HepG2 (cell line): ENCODE results near the gene PNKD. TPM values are rescaled to one million over a fixed set of nuclear protein-coding genes. Genes with fewer than 3 reads are reported as not detected.

ENCODE experiments used
- ATAC-seq: fragments of 200-7000 bp; cut with Tn5 transposase; 3 replicates; pipeline ENCODE4 v1.9.1; 2020; ENCODE audit warnings: mild to moderate bottlenecking, moderate library complexity
- BruUV-seq: library from RNA; stranded (reverse); fragments of 400-500 nt; replicated peaks from 2 replicates; lab custom pipeline; 2021; lab: Mats Ljungman, UMichigan
- CTCF ChIA-PET: fragments of 300-600 bp; formaldehyde crosslinking; extraction: SDS; loops from one replicate; lab custom pipeline; 2021; ENCODE audit warnings: low total read pairs, inconsistent platforms, low intra/inter-chr PET ratio; lab: Yijun Ruan, JAX
- POLR2A ChIA-PET: fragments of 350-600 bp; sonication (Branson Sonifier 250); formaldehyde crosslinking; loops from one replicate; lab custom pipeline; 2020; ENCODE audit warnings: antibody characterized with exemption, inconsistent platforms; lab: Yijun Ruan, JAX
- DNase-seq: peaks from one replicate; pipeline ENCODE4 v3.0.0-alpha.2; 2015; ENCODE audit warnings: low spot score
- FAIRE-seq: peaks from 3 replicates; lab custom pipeline; 2011; peaks lifted over from hg19 to GRCh38; lab: Jason Lieb, UNC
- H2AFZ ChIP-seq: one replicate; pipeline ENCODE4 v1.6.1; 2011; ENCODE audit warnings: low read length, inconsistent platforms
- H3K27ac ChIP-seq: fragments of 300-600 bp; 3 replicates; pipeline ENCODE4 v1.8.0; 2011; ENCODE audit warnings: mixed run types, mild to moderate bottlenecking, mixed read lengths, low read length, inconsistent platforms; ENCODE audit not compliant: insufficient read depth; ENCODE audit errors: extremely low read length
- H3K27me3 ChIP-seq, 2 experiments: fragments of 200-600 bp in 1 of 2; 2 replicates in 1 of 2; 3 replicates in 1 of 2; pipeline versions ENCODE4 v1.6.0 to v1.8.0; 2011; ENCODE audit warnings: low read length in 2 of 2, mild to moderate bottlenecking in 2 of 2, moderate library complexity in 2 of 2, inconsistent platforms in 1 of 2; ENCODE audit not compliant: insufficient read depth in 2 of 2, control insufficient read depth in 1 of 2
- H3K36me3 ChIP-seq, 2 experiments: fragments of 200-600 bp in 1 of 2; replicated peaks in 1 of 2; 2 replicates in 1 of 2; 3 replicates in 1 of 2; pipeline versions ENCODE4 v1.5.1 to v1.8.0; 2011; ENCODE audit warnings: low read length in 2 of 2, inconsistent platforms in 1 of 2; ENCODE audit not compliant: insufficient read depth in 2 of 2, control insufficient read depth in 1 of 2
- H3K4me1 ChIP-seq: 2 replicates; pipeline ENCODE4 v1.5.1; 2012; ENCODE audit warnings: low read length, inconsistent platforms; ENCODE audit not compliant: insufficient read depth
- H3K4me2 ChIP-seq: 2 replicates; pipeline ENCODE4 v1.6.0; 2011; ENCODE audit warnings: low read depth, low read length, inconsistent platforms
- H3K4me3 ChIP-seq, 3 experiments: fragments of 200-600 bp in 1 of 3; sonication (generic), shearing (Covaris generic) in 1 of 3; replicated peaks in 1 of 3; 2 replicates each; pipeline ENCODE4 v1.5.1; 2011 to 2016; ENCODE audit warnings: low read length in 3 of 3, inconsistent platforms in 2 of 3, low read depth in 2 of 3, mild to moderate bottlenecking in 2 of 3, control low read depth in 1 of 3, mixed read lengths in 1 of 3; ENCODE audit not compliant: insufficient read depth in 1 of 3
- H3K79me2 ChIP-seq: one replicate; pipeline ENCODE4 v1.6.1; 2011; ENCODE audit warnings: low read length, inconsistent platforms; ENCODE audit not compliant: insufficient read depth
- H3K9ac ChIP-seq: 2 replicates; pipeline ENCODE4 v1.6.0; 2011; ENCODE audit warnings: mild to moderate bottlenecking, low read depth, low read length, inconsistent platforms; ENCODE audit not compliant: insufficient read depth
- H3K9me3 ChIP-seq: 2 replicates; pipeline ENCODE4 v1.5.1; 2012; ENCODE audit warnings: mild to moderate bottlenecking, low read length
- H4K20me1 ChIP-seq: 2 replicates; pipeline ENCODE4 v1.6.0; 2011; ENCODE audit warnings: inconsistent platforms, mild to moderate bottlenecking, low read length, moderate library complexity; ENCODE audit not compliant: insufficient read depth
- ARNT ChIP-seq: fragments of 450-650 bp; IDR thresholded peaks from 2 replicates; pipeline ENCODE4 v1.6.1; 2017
- CEBPG ChIP-seq: IDR thresholded peaks from 2 replicates; pipeline ENCODE4 v1.6.1; 2016
- CREB1 ChIP-seq, 2 experiments: fragments of 450-650 bp in 1 of 2; IDR thresholded peaks; 2 replicates each; pipeline ENCODE4 v1.6.1; 2016 to 2017; ENCODE audit warnings: control low read depth in 1 of 2, mild to moderate bottlenecking in 1 of 2, missing compliant biosample characterization in 1 of 2, missing genetic modification characterization in 1 of 2
- HES4 ChIP-seq: sonication (generic); formaldehyde crosslinking; IDR thresholded peaks from 2 replicates; pipeline ENCODE4 v1.9.0; 2021; ENCODE audit warnings: mild to moderate bottlenecking, missing genetic modification reagents, borderline replicate concordance
- HNF4G ChIP-seq, 2 experiments: sonication (generic) in 1 of 2; formaldehyde crosslinking in 1 of 2; IDR thresholded peaks; 2 replicates each; pipeline versions ENCODE4 v1.4.0 to v1.6.1; 2011 to 2020; ENCODE audit warnings: borderline replicate concordance in 2 of 2, low read depth in 2 of 2, mild to moderate bottlenecking in 2 of 2, low read length in 1 of 2, missing genetic modification reagents in 1 of 2, moderate library complexity in 1 of 2
- HNRNPLL ChIP-seq: fragments of 200-400 bp; formaldehyde crosslinking; IDR thresholded peaks from 2 replicates; pipeline ENCODE4 v1.6.1; 2017; ENCODE audit warnings: mild to moderate bottlenecking, low read depth, low read length; ENCODE audit not compliant: poor library complexity, severe bottlenecking
- HOXA7 ChIP-seq: sonication (generic); formaldehyde crosslinking; IDR thresholded peaks from 2 replicates; pipeline ENCODE4 v1.8.1; 2022; ENCODE audit warnings: mild to moderate bottlenecking, missing genetic modification reagents, moderate library complexity
- MAFF ChIP-seq: IDR thresholded peaks from 2 replicates; pipeline ENCODE4 v1.6.1; 2011; ENCODE audit warnings: low read depth, low read length, improper control_type of control experiment
- MAFK ChIP-seq, 2 experiments: IDR thresholded peaks in 1 of 2; conservative IDR thresholded peaks in 1 of 2; 2 replicates each; pipeline ENCODE4 v1.6.1; 2011; ENCODE audit warnings: improper control_type of control experiment in 2 of 2, low read length in 2 of 2
- NCOR1 ChIP-seq: fragments of 200-600 bp; sonication (generic); IDR thresholded peaks from 2 replicates; pipeline ENCODE4 v1.7.0; 2017; ENCODE audit warnings: antibody characterized with exemption, low read length, borderline replicate concordance
- PAF1 ChIP-seq: IDR thresholded peaks from 2 replicates; pipeline ENCODE4 v1.6.1; 2016; ENCODE audit warnings: missing genetic modification reagents, missing compliant biosample characterization
- PITX1 ChIP-seq: sonication (generic); formaldehyde crosslinking; IDR thresholded peaks from 2 replicates; pipeline ENCODE4 v1.5.1; 2020; ENCODE audit warnings: mild to moderate bottlenecking, missing genetic modification reagents
- PPARG ChIP-seq: conservative IDR thresholded peaks from 2 replicates; pipeline ENCODE4 v1.6.1; 2016; ENCODE audit warnings: missing biosample characterization, missing genetic modification reagents
- REPIN1 ChIP-seq: sonication (generic); formaldehyde crosslinking; IDR thresholded peaks from 2 replicates; pipeline ENCODE4 v1.8.0; 2022; ENCODE audit warnings: missing genetic modification reagents, low read depth, mild to moderate bottlenecking, borderline replicate concordance
- SP2 ChIP-seq: sonication (generic); formaldehyde crosslinking; IDR thresholded peaks from 2 replicates; pipeline ENCODE4 v1.5.1; 2020; ENCODE audit warnings: mild to moderate bottlenecking, missing genetic modification reagents
- ZNF382 ChIP-seq: sonication (generic); formaldehyde crosslinking; IDR thresholded peaks from 2 replicates; pipeline ENCODE4 v1.5.0; 2020; ENCODE audit warnings: missing genetic modification reagents, mild to moderate bottlenecking, borderline replicate concordance
- ZNF674 ChIP-seq: sonication (generic); formaldehyde crosslinking; IDR thresholded peaks from 2 replicates; pipeline ENCODE4 v1.5.0; 2020; ENCODE audit warnings: low read depth, mild to moderate bottlenecking, missing genetic modification reagents
- WGBS: methylation state at CpG from one replicate; pipeline ENCODE4 v1.1.6; 2017; ENCODE audit warnings: low lambda C conversion rate; 5-methylcytosine and 5-hydroxymethylcytosine counted together
- in situ Hi-C: cut with HindIII; loops from 2 replicates; pipeline ENCODE4 v1.10.0; 2017; ENCODE audit warnings: low pct_unique_long_range_greater_than_20kb; ENCODE audit not compliant: extremely low pct_ligation_motif_present
- intact Hi-C: fragments of 100-400 bp; cut with micrococcal nuclease; formaldehyde crosslinking; loops from one replicate; pipeline ENCODE4 v1.10.0; 2022; ENCODE audit not compliant: unreplicated experiment
- polyA plus RNA-seq, 8 experiments: library from polyadenylated mRNA; depleted of rRNA in 3 of 8; stranded (reverse) in 7 of 8; unstranded in 1 of 8; fragments of >200 nt; fragmentation: Illumina TruSeq in 4 of 8; extraction: Trizol in 4 of 8; gene quantifications; 2 replicates each; pipeline versions ENCODE4 v1.2.1 to v1.2.3, GENCODE V29; 2011 to 2016; ENCODE audit warnings: low read depth in 4 of 8, missing spikeins in 1 of 8, mixed read lengths in 1 of 8; ENCODE audit not compliant: insufficient read depth in 1 of 8
- total RNA-seq, 5 experiments: library from RNA; depleted of rRNA; stranded (reverse); fragments of >200 nt; fragmentation: Illumina TruSeq; extraction: Trizol; gene quantifications; 2 replicates each; pipeline ENCODE4 v1.2.3, GENCODE V29; 2016; ENCODE audit warnings: low read depth in 1 of 5
- TF ChIP-seq, protein P1 (sequence below): sonication (generic); formaldehyde crosslinking; IDR thresholded peaks from 2 replicates; pipeline ENCODE4 v1.5.1; 2020; ENCODE audit warnings: mild to moderate bottlenecking, missing genetic modification reagents, borderline replicate concordance
- TF ChIP-seq, protein P2 (sequence below): IDR thresholded peaks from 2 replicates; pipeline ENCODE4 v1.4.0; 2020; ENCODE audit warnings: mild to moderate bottlenecking, missing genetic modification reagents

Gene PNKD
- total and polyA plus RNA-seq, 2 of the 13 experiments (the other 11 are each of a cell fraction or from before 2014, with no cell fraction given), result 55.9 to 80.4 TPM

DNA sequence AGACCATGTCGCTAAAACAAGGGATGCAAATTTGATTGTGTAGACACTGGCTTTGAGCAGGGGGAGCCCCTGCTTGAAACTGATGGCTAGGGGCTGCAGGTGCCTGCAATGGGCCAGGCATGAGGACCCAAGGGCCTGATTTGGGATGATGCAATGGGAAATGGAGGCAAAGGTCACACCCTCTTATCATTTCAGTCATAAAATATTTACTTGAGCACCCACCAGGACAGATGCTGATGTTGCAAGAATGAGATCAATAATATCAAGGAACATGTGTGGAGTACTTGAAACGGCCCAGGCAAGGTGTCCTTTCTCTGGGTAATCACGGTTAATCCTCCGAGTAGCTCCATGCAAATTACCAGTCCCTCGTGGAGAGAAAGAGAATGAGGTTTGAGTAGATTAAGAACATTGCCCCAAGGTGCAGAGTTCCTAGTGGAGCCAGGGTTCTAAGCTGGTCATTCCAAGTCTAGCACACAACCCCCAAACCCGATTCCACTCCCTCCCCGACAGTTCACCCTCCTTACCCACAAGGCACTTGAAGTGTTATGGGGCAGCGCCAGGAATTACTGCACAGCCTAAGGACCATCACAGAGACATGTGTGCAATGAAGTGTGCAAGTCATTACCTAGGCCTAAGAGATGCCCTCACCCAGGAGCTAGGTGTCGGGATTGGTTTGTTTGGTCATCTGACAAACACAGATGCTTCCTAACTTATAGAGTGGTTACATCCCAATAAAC, 36.0 kb downstream of the PNKD start:
- POLR2A ChIA-PET, result interaction anchor here (1.1 to 2.4 kb wide), 4 partner anchors 13 to 98 kb away, joined by 4 to 9 read pairs (median 6); partner anchors contain the start of gene CATIP
- H4K20me1 ChIP-seq, result no peaks in the 10 kb centered on the region
- no peaks in the 10 kb centered on the region for H3K79me2 ChIP-seq
- H3K4me2 ChIP-seq, result peak overlapping the region; percentile 33; the same call in 1 of the 2 replicates
- H3K27ac ChIP-seq, result no peak overlapping the region
- H2AFZ ChIP-seq, result no peak overlapping the region
- no TSS peak for BruUV-seq
- ATAC-seq (no peak), DNase-seq (no peak), FAIRE-seq (peak; percentile 49)
- CTCF ChIA-PET, result no interaction called here
- no peak overlapping the region for H3K4me3 ChIP-seq
- WGBS, result 22% methylated on average over 9 of the region's 9 CpGs
- 0 out of 5 replicates have a peak, but pooled peaks cover 0 to 3% of the 10 kb centered on the region in 2 experiments for H3K27me3 ChIP-seq
- H3K9ac ChIP-seq, result no peak overlapping the region
- peaks cover 60% of the 10 kb centered on the region for H3K4me1 ChIP-seq
- intact Hi-C loops, result no loop called here
- H3K9me3 ChIP-seq, result no peaks in the 10 kb centered on the region
- in situ Hi-C loops, result no loop called here
- H3K36me3 ChIP-seq, result no peaks in the 10 kb centered on the region
- TF ChIP-seq SP2 (CRISPR knock-in tag) (no peak), HES4 (CRISPR knock-in tag) (no peak), HNF4G (IDR thresholded peaks at IDR 0.05; ENCODE audit: borderline replicate concordance, low read depth, low read length) (peak; percentile 36; the same call in 1 of the 2 replicates), HNF4G (CRISPR knock-in tag; IDR thresholded peaks at IDR 0.05; ENCODE audit: borderline replicate concordance, low read depth) (no peak), ZNF674 (CRISPR knock-in tag) (no peak), REPIN1 (CRISPR knock-in tag) (0 out of 2 replicates have a peak, but pooled peaks have one; percentile 34), MAFK (conservative IDR thresholded peaks at IDR 0.05 in 1 of 2, IDR thresholded peaks at IDR 0.05 in 1 of 2; ENCODE audit: low read length in 2 of 2) (peak; percentile 45 to 70), NCOR1 (no peak), CREB1 (IDR thresholded peaks at IDR 0.05) (no peak), CREB1 (CRISPR knock-in tag; IDR thresholded peaks at IDR 0.05) (no peak), ARNT (no peak), PITX1 (CRISPR knock-in tag) (0 out of 2 replicates have a peak, but pooled peaks have one; percentile 19), HOXA7 (CRISPR knock-in tag) (no peak), MAFF (0 out of 2 replicates have a peak, but pooled peaks have one; percentile 3), PAF1 (no peak), HNRNPLL (no peak), CEBPG (peak; percentile 85), ZNF382 (CRISPR knock-in tag) (no peak), PPARG (CRISPR knock-in tag) (peak; percentile 71; the same call in 1 of the 2 replicates)
- TF ChIP-seq, protein P1, sequence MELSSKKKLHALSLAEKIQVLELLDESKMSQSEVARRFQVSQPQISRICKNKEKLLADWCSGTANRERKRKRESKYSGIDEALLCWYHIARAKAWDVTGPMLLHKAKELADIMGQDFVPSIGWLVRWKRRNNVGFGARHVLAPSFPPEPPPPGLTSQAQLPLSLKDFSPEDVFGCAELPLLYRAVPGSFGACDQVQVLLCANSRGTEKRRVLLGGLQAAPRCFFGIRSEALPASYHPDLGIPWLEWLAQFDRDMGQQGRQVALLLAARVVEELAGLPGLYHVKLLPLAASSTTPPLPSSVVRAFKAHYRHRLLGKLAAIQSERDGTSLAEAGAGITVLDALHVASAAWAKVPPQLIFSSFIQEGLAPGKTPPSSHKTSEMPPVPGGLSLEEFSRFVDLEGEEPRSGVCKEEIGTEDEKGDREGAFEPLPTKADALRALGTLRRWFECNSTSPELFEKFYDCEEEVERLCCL (CRISPR knock-in tag), result 0 out of 2 replicates have a peak, but pooled peaks have one; percentile 30
- TF ChIP-seq, protein P2, sequence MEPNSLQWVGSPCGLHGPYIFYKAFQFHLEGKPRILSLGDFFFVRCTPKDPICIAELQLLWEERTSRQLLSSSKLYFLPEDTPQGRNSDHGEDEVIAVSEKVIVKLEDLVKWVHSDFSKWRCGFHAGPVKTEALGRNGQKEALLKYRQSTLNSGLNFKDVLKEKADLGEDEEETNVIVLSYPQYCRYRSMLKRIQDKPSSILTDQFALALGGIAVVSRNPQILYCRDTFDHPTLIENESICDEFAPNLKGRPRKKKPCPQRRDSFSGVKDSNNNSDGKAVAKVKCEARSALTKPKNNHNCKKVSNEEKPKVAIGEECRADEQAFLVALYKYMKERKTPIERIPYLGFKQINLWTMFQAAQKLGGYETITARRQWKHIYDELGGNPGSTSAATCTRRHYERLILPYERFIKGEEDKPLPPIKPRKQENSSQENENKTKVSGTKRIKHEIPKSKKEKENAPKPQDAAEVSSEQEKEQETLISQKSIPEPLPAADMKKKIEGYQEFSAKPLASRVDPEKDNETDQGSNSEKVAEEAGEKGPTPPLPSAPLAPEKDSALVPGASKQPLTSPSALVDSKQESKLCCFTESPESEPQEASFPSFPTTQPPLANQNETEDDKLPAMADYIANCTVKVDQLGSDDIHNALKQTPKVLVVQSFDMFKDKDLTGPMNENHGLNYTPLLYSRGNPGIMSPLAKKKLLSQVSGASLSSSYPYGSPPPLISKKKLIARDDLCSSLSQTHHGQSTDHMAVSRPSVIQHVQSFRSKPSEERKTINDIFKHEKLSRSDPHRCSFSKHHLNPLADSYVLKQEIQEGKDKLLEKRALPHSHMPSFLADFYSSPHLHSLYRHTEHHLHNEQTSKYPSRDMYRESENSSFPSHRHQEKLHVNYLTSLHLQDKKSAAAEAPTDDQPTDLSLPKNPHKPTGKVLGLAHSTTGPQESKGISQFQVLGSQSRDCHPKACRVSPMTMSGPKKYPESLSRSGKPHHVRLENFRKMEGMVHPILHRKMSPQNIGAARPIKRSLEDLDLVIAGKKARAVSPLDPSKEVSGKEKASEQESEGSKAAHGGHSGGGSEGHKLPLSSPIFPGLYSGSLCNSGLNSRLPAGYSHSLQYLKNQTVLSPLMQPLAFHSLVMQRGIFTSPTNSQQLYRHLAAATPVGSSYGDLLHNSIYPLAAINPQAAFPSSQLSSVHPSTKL (CRISPR knock-in tag), result peak; percentile 61
